ENCODE data around the gene TEX14.
"Not testable (repeated sequence)": the region's sequence is repeated elsewhere in the genome, so short reads cannot be mapped to it uniquely, and the experiment has no call there.

Gene TEX14

DNA sequence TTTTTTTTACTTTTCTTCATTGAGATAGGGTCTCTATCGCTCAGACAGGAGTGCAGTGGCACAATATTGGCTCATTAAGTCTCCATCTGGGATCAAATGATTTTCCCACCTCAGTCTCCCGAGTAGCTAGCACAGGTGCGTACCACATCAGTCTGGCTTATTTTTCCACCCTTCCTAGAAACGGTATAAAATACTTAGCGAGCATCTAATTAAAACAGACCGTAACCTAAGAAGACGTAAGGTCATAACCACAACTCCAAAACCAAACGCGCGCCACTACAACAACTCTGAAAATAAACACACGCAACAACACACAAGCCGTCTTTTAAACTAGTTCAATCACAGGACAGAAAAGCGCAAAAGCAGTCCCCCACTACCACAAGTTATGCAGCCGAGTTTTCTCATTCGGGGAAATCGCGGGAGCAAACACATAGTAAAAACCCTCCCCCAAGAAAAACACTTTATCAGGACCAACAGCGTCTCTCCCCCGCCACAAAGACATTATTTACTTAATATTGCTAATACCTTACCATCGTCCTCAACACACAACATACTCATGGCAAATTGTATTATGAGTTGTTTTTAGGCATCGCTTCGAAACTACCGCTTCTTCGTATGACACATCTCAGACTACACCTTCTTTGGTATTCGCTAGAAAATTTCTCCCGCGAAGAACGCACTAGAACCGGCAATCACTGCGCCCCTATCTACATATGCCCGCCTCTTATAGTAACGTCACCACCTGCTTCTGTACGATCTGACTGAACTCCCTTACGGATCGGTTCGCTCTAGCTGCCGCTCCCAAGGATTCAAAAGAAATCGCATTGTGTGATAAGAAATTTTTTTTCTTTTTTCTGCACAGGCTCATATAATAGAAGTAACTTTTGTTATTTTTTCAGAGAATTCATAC, 32.8 kb downstream of the TEX14 start:
- peak; percentile 88 for DNase-seq (ENCODE audit: low spot score)

DNA sequence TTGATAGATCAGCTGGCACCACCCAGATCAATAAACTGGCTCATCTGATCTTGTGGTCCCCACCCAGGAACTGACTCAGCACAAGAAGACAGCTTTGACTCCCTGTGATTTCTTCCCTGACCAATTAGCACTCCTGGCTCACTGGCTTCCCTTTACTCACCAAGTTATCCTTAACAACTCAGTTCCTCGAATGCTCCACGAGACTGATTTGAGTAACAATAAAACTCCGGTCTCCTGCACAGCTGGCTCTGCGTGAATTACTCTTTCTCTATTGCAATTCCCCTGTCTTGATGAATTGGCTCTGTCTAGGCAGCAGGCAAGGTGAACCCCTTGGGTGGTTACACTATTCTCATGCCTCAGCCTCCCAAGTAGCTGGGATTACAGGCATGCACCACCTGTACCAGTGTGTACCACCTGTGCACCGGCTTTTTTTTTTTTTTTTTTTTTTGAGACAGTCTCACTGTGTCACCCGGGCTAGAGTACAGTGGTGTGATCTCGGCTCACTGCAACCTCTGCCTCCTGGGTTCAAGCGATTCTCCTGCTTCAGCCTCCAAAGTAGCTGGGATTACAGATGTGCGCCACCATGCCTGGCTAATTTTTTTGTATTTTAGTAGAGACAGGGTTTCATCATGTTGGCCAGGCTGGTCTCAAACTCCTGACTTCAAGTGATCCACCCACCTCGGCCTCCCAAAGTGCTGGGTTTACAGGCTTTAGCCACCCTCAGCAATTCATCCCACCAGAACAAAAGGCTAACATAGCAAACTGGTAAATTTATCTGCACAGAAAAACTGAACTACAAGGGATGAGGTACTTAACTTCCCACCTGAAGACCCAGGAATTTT, 33.7 kb downstream of the TEX14 start:
- DNase-seq (ENCODE audit: low spot score), result not testable (repeated sequence)

DNA sequence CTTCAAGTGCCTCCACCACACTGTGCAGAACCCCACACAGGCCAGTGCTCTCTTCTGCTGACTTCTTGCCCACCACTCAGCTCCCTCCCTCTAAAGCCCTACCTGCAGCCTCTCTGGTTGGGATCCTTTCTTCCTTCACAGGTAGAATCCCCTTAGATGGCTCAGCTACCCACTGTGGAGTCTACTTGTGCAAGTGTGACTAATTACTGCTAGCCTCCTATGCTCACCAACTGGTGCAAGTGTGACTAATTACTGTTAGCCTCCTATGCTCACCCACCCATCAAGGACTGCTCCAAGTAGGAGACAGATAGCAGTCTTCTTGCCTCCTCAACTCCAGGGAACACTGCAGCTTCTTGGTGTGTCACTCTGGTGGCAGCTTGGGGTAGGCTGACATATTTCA, 43.6 kb downstream of the TEX14 start:
- no peak for DNase-seq (ENCODE audit: low spot score)

DNA sequence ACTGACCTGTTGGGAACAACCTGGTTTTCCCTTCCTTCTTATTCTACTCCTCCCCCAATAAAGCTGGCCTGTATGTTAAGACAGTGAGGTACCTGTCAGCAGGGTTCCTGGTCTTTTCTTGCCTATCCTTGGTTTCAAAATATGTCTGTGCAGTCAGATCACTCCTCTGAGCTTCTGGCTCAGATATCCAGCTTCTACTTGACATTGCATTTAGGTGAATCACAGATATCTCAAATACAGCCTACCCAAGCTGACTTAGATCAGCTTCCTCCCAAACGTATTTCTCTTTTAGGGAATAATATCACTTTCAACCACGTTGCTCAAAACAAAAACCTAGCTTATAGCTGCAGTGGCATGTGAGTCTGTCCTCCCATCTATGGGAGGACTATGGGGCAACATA, 48.7 kb downstream of the TEX14 start:
- DNase-seq (ENCODE audit: low spot score), result no peak

DNA sequence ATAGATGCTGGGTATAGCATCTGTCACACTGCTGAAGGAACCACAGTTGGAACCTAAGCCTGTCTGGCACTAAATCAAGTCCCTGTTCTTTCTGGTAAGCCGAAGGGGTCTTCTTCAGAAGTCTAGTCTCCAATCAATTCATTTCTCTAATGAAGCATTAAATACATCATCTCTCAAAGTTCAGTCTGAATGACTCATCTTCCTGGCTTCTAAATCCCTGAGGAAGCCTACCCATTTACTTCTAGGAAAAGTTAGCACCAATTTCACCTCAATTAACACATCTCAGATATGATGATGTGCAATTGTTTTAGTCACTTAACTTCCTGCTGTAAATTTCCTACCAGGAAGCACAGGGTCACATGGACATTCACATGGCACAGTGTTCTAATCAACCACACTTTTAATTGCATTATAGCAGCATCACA, 49.9 kb downstream of the TEX14 start:
- DNase-seq (ENCODE audit: low spot score), result no peak

DNA sequence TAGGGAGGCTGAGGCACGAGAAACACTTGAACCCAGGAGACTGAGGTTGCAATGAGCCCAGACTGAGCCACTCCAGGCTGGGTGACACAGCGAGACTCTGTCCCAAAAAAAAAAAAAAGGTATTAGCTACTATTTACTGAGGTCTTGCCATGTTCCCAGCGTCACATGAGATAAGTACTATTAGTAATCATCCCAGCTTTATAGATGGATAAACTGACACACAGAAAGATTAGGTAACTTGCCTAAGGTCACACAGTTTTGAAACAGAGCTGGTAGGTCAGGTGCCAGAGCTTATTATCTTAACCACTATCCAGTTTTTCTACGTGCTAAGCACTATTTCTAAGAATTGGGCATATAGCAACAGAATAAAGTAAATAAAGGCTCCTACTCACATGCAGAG, 51.6 kb downstream of the TEX14 start:
- no peak for DNase-seq (ENCODE audit: low spot score)

DNA sequence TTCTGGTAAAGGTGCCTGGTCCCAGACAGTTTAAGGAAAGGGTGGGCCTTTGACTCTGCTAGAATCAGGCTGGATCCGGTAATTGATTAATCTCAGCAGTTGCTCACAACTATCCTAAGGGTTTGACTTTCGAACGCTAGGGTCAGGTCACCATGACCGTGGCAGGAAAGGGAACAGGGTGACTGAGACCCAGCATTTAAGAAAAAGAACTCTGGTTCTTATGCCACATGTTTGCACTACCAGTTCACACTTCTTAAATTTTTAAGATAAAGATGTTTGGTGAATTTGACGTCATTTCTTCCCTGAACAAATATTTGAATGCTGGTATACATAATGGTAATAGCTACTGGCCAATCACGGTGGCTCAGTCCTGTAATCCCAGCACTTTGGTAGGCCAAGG, 52.2 kb downstream of the TEX14 start:
- no peak for DNase-seq (ENCODE audit: low spot score)

DNA sequence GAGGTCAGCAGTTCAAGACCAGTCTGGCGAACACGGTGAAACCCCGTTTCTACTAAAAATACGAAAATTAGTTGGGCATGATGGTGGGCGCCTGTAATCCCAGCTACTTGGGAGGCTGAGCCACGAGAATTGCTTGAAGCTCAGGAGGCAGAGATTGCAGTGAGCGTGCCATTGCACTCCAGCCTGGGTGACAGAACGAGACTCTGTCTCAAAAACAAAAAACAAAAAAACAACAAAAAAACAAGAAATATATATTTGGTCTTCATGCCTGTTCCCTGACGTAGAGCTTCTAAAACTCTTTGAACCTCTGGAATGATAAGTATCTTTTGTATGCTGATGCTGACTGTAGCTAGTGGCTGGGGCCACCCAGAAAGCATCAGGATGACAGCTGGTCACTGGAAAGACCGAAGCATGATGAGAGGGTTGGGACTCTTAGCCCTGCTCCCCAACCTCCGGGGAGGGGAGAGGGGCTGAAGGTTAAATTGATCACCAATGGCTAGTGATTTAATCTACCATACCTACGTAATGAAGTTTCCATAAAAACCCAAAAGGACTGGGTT, 54.8 kb downstream of the TEX14 start:
- no peak for DNase-seq (ENCODE audit: low spot score)

DNA sequence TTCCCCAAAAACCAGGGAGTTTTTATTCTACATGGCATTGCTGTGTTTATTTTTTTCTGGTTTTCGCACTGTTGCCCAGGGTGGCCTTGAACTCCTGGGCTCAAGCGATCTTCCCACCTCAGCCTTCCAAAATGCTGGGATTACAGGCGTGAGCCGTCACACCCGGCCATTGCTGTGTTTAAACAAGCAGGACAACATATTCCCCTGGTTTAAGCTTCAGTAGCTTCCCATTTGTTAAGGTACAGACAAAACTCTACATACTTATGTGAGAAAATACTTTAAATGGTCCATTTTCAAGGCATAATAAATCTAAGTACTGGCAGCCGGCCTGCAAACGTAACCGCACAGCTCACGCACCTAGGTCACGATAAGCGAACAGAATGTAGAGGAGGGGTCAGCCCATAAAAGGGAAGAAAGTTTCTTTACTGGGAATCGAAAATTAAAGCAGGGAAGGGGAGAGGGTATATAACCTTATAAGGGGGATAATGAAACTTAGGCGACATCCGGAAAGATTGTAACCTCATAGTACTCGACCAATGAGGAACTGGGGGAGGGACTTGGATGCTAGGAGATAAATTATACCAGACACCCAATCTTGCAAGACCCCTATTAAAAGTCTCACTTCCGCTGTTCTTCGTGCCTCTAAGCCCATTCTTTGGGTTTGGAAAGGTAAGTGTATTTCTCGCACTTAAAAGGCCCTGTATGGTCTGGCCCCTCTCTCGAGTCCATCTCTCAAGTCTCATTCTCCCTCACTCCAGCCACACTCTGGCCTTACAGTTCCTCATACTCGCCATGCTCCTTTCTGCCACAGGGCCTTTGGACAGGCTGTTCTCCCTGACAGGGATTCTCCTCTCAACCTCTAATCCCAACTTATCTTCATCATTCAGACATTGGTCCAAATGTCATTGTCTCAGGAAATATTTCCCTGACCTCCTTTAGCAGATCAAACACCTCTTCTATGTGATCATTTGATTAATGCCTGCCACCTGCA, 59.2 kb downstream of the TEX14 start:
- DNase-seq (ENCODE audit: low spot score), result no peak

DNA sequence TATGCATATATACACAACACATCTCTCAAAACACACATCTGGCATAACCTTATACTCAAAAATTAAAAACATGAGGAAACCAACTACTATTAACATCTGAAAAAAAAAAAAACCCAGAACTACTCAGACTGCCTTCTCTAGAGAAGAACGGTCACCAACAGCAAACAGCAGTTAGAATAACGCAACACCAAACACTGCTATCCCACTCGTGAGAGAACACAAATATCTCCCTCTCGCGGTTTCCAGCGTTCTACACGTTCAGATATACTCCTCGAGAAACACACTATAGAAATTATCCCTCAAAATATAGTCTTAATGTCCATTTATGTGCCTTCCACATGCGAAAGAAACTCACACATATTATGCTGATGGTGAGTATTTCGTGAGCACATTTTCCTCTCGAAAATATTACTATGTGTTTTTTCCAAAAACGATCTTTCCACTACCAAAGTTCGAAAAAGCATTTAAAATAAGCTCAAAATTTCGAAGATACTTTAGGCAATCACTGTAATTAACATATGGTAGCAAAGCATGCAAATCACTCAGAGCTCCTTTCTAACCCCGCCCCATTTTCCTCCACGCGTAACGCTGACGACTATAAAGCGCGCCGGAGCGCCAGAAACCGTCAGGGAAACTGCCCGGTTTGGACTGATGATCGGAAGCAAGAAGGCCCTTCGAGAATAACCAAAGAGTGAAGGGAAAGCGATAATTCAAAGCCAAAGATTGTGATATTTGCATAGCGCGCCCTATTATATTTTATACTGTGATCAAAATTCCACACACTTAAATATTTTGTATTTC, 60.1 kb downstream of the TEX14 start:
- peak; percentile 97 for DNase-seq (ENCODE audit: low spot score)

DNA sequence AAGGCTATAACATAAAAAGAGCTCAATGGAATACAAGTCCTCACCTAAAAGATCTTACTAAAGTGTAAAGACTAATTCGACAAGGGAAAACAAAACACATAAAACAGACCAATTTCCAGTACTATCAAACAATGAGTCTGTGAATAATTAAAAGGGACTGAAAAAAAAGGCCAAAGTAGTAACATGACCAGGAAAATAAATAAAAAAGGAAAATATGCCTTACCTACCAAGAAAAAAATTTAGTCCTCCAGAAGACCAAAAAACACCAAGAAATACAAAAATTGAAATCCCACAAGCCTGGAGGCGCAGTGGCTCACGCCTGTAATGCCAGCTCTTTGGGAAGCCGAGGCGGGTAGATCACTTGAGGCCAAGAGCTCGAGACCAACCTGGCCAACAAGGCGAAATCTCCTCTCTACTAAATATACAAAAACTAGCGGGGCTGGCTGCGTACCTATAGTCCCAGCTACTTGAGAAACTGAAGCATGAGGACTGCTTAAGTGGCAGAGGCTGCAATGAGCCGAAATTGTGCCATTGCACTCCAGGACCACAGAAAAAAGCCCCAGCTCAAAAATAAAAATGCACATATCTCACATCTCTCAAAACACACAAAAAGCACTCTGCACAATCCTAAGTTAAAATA, 60.8 kb downstream of the TEX14 start:
- peak; percentile 76 for DNase-seq (ENCODE audit: low spot score)

DNA sequence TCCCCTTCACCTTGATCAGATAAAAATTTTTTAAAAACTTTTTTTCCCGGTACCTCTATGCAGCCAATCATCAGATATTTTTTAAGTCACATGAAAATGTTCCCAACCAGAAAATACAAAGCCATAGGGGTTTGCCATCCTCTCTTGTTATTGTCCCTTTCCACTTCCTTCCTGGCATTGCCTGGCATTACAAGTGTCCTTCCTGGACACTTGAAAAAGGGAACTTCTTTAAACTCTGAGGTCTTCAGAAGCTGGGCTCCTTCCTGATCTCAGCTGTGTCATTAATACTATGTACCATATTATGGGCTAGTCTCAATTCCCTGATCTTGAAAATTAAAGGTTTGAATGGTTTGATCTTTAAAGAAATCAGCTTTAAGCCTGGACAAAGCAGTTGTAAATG, 64.9 kb downstream of the TEX14 start:
- DNase-seq (ENCODE audit: low spot score), result no peak

DNA sequence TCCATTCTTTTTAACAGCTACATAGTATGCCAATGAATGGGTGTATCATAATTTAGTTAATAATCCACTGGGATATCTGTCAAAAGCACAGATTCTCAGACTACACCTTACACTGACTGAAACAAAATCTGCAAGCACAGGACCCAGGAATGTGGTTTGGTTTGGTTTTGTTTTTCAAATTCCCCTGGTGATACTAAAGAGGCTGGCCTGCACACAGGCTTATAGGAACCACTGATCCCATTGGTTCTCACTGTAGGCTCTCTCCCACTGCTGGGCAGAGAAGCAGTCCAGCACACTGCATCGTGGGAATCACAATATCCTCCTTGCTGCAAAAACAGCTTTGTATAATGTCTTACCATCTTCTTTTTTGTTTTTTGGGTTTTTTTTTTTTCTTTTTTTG, 67.1 kb downstream of the TEX14 start:
- no peak for DNase-seq (ENCODE audit: low spot score)

DNA sequence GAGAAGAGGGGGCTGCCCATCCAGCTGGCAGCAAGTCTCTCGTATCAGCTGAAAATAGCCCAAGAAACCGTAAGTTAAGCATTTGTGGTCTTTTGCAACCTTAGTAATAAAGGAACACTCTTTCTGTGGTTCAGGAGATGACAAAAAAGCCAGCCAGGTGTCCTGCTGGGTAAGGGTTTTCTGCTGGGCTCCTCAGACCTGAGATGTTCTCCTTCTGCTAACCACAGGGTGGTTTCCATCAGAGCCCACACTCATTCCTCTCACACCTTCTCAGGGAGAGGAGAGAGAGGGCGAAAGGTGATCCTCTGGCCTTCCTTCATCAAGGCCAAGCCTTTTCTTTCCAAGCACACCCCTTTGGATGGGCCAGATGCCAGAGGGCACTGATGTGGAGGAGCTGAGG, 70.7 kb downstream of the TEX14 start:
- no peak for DNase-seq (ENCODE audit: low spot score)

DNA sequence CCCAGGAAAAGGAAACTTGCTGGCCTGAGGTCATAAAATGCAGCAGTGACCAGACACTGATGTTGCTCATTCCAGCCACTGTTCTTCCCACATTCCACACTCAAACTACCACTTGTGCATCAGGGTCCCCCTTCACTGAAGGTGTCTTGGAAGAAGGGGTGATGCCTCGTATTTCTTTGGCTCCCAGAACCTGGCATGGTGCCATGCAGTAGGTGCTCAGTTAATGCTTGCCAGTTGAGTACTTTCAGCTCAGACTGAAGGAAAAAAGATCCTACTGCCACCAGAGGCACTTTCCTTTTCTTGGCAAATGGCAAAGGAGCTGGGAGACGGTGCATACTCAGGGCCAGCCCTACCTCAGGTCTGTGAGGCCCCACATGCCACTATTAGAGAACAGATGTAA, 73.5 kb downstream of the TEX14 start:
- DNase-seq (ENCODE audit: low spot score), result no peak

DNA sequence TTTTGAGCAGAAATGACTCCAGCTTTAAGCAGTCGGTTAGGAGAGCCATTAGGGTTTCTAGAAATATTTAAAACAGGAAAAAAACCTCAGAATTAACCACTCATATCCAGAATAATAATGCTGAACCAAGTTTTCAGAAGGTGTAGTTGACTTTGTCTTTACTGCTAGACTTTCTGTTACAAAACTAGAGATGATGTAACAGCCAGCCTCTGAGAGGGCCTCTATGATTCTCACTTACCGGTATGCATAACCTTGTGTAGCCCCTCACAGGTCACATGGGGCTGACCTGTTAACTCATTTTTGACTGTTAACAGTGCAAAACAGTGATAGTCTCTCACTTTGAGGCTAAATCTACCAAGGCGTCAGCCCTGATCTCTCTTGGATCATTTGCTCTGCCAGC, 74.3 kb downstream of the TEX14 start:
- DNase-seq (ENCODE audit: low spot score), result no peak

DNA sequence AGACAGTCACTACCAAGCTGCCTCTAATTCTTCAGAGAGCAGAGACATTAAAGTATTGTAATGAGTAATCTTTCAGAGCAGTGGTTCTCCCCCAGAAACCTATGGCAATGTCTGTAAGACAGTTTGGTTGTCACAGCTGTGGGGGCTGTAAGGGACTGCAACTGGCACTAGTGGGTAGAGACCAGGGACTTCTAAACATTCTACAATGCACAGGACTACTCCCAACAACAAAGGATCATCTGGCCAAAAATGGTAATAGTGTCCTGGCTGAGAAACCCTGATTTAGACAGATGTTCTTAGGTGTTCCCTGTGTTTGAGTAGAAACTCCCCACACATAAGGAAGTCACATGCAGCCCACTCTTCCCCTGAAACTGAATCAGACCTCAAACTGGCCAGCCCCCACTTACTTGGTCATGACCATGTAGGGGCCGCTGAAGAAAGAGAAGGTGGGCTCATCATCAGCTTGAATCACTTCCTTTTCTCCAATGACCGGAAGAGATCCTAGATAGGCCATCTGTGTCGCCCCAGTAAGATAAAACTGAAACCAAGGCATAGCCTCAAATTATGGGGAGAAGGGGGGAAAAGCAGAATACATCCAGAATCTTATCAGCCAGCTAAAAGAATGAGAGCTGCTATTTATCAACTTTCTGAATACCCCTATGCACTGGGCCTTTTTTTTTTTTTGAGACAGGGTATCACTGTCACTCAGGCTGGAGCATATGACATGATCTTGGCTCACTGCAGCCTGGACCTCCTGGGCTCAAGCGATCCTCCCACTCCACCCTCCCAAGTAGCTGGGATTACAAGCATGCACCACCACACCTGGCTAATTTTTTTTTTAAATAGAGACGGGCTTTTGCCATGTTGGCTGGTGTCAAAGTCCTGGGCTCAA, 75.8 kb downstream of the TEX14 start:
- DNase-seq (ENCODE audit: low spot score), result no peak

DNA sequence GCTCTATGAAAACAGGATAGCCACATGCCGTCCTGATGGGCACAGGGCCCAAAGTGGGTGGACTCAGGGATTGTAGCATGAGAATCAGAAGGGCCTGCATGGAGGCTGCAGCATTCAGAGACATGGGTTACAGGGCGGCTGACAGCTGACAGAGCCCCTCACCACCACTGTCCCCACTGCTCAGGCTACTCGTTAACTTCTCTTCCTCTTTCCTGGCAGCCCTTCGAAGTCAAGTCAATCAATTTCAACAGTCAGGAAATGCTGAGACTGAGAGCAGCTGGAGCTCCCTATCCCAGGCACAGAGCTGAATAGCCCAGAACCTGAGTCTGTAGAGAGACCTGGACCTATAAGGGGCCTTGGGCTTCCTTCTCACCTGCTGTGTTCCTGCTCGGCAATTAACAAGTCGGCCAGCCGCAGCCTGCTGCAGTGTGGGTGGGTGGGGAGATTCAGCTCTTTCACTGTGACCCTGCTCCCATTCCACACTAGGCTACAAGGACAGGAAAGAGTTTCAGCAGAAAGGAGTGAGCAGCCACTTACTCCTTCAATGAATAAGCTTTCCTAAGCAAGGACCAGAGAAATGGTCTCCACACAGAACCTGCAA, 76.9 kb downstream of the TEX14 start:
- no peak for DNase-seq (ENCODE audit: low spot score)

DNA sequence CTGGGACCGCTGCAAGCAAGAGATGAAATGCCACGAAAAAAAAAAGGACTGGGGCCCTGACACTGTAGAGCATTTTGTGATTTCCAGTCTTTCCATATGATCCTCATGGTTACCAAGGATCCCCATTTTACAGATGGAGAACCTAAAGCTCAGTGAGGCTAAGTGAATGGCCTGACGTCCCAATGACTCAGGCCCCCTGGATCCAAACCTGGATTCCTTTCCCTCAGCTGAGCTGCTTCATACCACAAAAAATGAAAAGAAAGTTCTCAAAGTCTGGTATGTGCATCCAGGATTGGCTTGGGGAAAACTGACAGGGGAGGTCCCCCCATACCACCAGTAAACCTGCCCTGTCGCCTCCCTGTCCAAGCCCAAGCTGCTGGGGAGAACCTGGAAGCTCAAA, 80.5 kb downstream of the TEX14 start:
- no peak for DNase-seq (ENCODE audit: low spot score)

Data from ecto neural progenitor cell (in vitro differentiated cells).